ENCODE measurements around the gene IGFL3.

The IGFL3 gene

GRCh38 chr19:46118136-46118535, 6.4 kb downstream of the IGFL3 start:
- TF ChIP-seq REST (IDR thresholded peaks at IDR 0.05; ENCODE audit: insufficient read depth in 1 of 2, low read depth in 2 of 2, low read length in 2 of 2): no peak
- no peak for TF ChIP-seq FOXP2 (optimal IDR thresholded peaks at IDR 0.05; ENCODE audit: borderline replicate concordance, extremely low read depth, extremely low read length, insufficient read depth)
- TF ChIP-seq SIN3A (IDR thresholded peaks at IDR 0.05; ENCODE audit: borderline replicate concordance, insufficient read depth, low read length): no peak
- TF ChIP-seq TAF1 (IDR thresholded peaks at IDR 0.05; ENCODE audit: borderline replicate concordance, insufficient read depth, low read length): no peak
- TF ChIP-seq POLR2AphosphoS5 (IDR thresholded peaks at IDR 0.05; ENCODE audit: low read depth, low read length): no peak

GRCh38 chr19:46116121-46116520, 8.4 kb downstream of the IGFL3 start:
- TF ChIP-seq REST (IDR thresholded peaks at IDR 0.05; ENCODE audit: insufficient read depth in 1 of 2, low read depth in 2 of 2, low read length in 2 of 2): no peak
- TF ChIP-seq SIN3A (IDR thresholded peaks at IDR 0.05; ENCODE audit: borderline replicate concordance, insufficient read depth, low read length): no peak
- no peak for TF ChIP-seq POLR2AphosphoS5 (IDR thresholded peaks at IDR 0.05; ENCODE audit: low read depth, low read length)
- no peak for TF ChIP-seq FOXP2 (optimal IDR thresholded peaks at IDR 0.05; ENCODE audit: borderline replicate concordance, extremely low read depth, extremely low read length, insufficient read depth)
- no peak for TF ChIP-seq TAF1 (IDR thresholded peaks at IDR 0.05; ENCODE audit: borderline replicate concordance, insufficient read depth, low read length)

GRCh38 chr19:46115396-46116106, 8.9 kb downstream of the IGFL3 start:
- TF ChIP-seq TAF1 (IDR thresholded peaks at IDR 0.05; ENCODE audit: borderline replicate concordance, insufficient read depth, low read length) (no peak), SIN3A (IDR thresholded peaks at IDR 0.05; ENCODE audit: borderline replicate concordance, insufficient read depth, low read length) (no peak), POLR2AphosphoS5 (IDR thresholded peaks at IDR 0.05; ENCODE audit: low read depth, low read length) (no peak), REST (IDR thresholded peaks at IDR 0.05; ENCODE audit: insufficient read depth in 1 of 2, low read depth in 2 of 2, low read length in 2 of 2) (no peak), FOXP2 (optimal IDR thresholded peaks at IDR 0.05; ENCODE audit: borderline replicate concordance, extremely low read depth, extremely low read length, insufficient read depth) (no peak)

- TF ChIP-seq REST (IDR thresholded peaks at IDR 0.05; ENCODE audit: insufficient read depth in 1 of 2, low read depth in 2 of 2, low read length in 2 of 2): no peak
These were observed 10.8 kb downstream of the IGFL3 start for GRCh38 chr19:46113726-46114125.

GRCh38 chr19:46112527-46112926, 12.0 kb downstream of the IGFL3 start:
- TF ChIP-seq SIN3A (IDR thresholded peaks at IDR 0.05; ENCODE audit: borderline replicate concordance, insufficient read depth, low read length) (no peak), REST (IDR thresholded peaks at IDR 0.05; ENCODE audit: insufficient read depth in 1 of 2, low read depth in 2 of 2, low read length in 2 of 2) (no peak), FOXP2 (optimal IDR thresholded peaks at IDR 0.05; ENCODE audit: borderline replicate concordance, extremely low read depth, extremely low read length, insufficient read depth) (no peak), TAF1 (IDR thresholded peaks at IDR 0.05; ENCODE audit: borderline replicate concordance, insufficient read depth, low read length) (no peak), POLR2AphosphoS5 (IDR thresholded peaks at IDR 0.05; ENCODE audit: low read depth, low read length) (no peak)
